T-helper 1 cell treated with Interleukin-12 subunit alpha and Interleukin-12 subunit beta and Interleukin-4 antibody, amounts not matched to agents 30 ng/mL and 1 ng/mL, for 36 hours (primary cell): ENCODE results near the gene CCDC92. TPM values are rescaled to one million over a fixed set of nuclear protein-coding genes. Genes with fewer than 3 reads are reported as not detected.

ENCODE experiments used
- intact Hi-C: fragments of 100-400 bp; cut with micrococcal nuclease; formaldehyde crosslinking; loops from one replicate; pipeline ENCODE4 v1.15.1; 2024
- total RNA-seq: library from RNA; stranded (reverse); gene quantifications from 2 replicates; pipeline ENCODE4 v1.2.3, GENCODE V29; 2022

CCDC92 gene
- total RNA-seq, 1 donor from 2014 or later = 22.3 TPM

DNA sequence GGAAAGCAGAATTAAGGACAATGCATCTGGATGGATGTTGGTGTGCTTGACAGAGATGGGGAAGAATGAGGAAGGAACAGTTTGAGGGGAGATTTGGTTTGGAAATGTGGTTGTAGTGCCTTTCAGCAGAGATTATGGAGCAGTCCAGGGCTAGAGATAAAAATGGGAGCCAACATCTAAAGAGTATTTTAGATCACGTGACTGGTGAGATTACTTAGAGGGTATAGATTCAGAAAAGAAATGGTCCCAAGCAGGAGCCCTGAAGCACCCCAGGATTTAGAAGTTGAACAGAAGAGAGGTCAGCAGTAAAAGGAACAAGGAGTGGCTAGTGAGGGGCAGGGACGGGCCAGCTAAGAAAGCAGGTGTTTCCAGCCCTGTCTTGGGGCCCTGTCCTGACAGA lies 30.0 kb upstream of the CCDC92 start:
- intact Hi-C loops = no loop called here

DNA sequence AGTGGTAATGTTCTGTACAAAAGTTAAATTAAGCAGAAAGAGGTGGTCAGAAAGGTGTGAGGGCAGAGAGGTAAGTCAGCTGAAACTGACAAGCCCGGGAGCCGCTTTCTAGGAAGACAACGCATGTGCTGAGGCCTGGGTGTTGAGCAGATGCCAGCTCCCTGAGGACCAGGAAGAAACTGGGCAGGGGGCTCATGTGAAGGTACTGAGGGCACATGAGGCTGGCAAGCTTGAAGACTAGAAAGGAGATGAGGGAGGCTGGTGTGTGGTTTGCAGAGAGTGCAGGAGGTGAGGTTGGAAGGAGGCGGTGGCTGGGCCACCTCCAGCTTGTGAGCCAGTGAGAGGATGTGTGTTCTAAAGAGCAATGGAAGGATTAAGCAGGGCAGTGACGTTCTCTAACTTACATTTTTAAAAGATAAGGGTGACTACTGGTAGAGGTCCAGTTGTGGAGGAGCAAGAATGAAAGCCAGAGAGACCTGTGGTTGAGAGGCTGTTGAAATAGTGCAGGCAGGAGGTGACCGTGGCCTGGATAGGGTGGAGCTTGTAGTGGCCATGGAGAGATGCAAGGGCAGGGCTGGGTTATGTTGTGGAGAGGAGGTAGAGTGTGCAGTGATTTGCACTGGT lies 29.5 kb upstream of the CCDC92 start:
- intact Hi-C loops = no loop called here

DNA sequence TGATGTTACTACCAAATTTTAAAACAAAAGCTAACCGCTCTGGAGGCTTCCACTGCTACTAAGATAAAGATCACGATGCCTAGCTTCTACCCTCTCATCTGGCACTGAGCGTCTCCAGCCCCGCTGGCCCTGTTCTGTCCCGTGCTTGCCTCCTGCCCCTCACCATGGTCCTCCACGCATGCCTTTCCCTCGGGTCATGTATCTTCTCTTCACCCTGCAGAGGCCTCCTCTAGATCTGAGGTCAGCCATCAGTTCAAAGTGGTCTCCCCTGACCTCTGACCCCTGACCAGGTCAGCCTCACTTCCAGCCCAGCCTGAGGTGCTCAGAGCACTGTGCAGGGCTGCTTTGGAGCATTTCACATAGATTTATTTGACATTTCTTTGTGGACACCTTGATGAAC lies 28.7 kb upstream of the CCDC92 start:
- intact Hi-C loops = no loop called here

DNA sequence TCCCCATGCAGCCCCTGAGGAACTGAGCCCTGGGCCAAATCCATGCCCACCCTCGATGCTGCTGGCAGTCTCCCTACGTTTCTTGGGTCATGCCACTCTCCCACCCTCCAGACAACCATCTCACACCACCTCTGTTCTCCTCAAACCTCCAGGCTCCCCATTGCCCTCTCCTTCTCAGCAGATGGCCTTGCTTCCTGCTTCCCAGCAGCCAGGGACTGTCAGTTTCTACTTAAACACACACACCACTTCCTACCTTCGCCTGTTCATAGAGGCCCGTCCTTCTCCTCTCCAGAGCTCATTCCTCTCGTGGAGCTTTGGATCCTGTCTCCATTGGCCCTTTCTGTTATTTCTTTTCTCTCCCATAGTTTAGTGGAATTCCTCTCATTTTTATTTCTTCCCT lies 27.5 kb upstream of the CCDC92 start:
- intact Hi-C loops = no loop called here

DNA sequence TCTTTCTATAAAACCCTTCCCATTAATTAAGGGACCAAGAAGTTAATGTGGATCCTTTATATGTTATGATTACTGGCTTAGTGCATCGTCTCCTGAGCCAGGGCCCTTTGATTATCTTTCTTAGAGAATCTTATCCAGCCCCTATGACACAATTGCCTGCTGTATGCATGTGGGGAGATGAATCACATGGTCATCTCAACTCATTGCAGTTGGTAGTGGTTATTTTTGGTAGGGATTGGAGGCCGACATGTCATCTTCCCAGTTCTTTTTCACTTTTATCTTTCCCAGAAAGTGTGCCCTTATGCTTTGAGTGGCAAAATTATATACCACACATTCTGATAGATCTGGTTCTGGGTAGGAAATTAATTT lies 26.3 kb upstream of the CCDC92 start:
- intact Hi-C loops = no loop called here

DNA sequence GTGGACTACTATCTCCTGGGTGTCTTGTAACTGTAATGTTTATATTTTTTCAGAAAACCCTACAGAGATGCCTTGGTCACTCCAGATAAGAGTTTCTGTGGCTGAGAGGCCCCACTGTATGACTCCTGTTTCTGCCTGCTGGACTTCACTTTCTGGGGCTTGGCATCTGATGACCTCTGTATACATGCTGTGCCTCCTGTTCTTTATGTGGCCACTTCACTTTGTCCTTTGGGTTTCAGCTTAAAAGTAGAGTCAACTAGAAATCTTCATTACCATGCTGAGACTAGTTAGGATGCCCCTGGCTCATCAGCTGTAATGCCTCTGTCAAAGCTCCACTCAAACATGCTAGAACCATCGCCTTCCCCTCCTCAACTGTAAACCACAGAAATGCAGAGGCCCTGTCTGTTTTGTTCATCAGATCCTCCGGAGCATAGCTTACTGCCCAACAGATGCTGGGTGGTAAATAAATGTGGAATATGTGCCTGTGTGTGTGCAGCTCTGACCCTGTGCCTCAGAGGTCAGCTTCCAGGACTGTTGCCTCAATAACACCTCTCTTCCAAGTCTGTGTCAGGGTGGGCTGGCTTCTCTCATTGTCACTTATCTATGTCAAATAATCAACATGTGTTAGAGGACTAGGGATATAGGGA lies 25.8 kb upstream of the CCDC92 start:
- intact Hi-C loops = no loop called here

DNA sequence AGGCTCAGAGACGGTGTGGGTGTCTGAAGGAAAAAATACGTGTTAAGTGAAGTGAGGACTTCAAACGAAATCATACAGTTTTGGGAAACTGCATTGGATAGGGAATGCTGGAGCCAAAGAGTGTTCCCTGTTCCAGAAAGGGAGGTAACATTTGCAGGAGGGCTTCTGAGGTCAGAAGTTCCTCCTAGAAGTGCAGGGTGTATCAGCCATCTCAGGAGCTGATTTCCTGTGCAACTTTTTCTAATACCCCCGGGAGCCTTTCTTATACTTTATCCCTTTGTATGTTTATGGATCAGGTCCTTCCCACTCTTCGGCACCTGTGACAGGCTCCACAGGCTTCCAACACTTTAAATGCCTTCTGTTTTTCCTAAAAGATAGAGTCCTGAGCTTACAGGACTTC lies 25.3 kb upstream of the CCDC92 start:
- intact Hi-C loops = no loop called here

DNA sequence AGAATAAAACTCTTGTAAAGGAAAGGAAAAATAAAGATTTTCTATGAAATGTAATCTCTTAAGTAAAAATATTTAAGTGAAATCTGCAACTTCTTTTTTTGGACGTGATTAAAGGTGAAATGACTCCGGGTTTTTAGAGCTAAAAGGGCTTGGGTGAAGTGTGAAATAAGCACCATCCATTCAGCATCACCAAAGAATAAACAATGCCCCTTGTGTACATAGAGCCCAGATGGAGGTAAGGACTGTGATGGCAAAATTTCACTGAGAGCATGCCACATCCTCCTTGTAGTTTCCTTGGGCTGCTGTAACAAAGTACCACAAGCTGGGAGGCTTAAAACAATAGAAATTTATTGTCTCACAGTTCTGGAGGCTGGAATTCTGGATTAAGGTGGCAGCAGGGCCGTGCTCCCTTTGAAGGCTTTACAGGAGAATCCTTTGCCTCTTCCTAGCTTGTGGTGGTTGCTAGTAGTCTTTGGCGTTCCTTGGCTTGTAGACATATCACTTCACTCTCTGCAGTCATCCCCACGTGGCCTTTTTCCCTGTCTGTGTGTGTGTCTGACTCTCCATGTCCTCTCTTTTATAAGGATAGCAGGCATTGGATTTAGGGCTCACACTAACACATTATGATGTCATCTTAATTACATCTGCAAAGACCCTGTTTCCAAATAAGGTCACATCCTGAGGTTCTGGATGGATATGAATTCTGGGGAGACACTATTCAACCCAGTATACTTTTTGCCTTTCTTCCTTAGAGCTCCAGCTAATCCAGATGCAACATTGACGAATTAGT lies 24.6 kb upstream of the CCDC92 start:
- intact Hi-C loops = no loop called here

DNA sequence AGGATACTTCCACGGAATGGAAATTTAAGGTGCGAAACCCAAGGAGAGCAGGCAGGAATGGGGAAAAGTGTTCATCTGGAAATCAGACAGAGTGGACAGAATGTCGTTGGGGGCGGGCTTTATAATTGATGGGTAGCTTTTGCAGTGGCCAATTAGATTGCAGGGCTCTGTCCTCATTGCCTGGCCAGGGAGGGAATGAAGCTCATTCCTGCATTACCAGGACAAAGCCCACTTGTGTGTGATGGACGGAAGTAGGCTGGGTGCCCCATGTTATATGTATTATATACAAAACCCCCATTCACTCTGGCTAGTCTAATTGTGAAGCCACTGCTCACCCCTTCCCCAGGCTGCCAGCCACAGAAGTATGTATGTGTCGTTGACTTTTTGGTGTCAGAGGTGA lies 23.9 kb upstream of the CCDC92 start:
- intact Hi-C loops = no loop called here

DNA sequence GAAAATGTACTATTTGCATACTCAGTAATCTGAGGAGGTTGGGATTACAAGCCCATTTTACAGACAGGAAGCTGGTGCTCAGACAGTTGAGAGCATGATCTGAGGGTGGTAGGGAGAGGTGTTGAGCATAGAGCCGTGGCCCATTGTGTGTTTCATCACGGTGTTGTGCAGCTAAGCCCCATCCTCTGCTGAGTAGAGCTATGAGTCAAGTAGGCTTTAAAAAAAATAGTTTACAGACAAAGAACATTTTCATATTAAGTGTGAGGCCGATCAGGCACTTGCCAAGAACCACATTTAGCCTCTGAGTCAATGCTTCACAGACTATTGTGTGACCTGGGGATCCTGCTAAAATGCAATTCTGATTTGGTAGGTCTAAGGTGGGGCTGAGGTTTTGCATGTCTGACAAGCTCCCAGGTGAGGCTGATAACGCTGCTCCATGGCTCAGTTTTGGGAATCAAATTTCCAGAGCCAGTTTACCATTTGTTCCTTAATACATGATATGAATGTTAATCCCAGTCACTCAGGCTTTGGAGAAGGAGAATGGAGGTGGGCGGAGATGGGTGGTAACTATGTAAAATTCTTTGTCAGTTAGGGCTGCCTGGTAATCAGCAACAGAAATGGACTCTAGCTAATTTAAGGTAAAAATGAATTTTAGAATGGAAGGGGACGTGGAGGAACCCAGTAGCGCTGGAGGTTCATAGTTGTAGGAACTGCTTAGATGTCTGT lies 22.6 kb upstream of the CCDC92 start:
- intact Hi-C loops = no loop called here

DNA sequence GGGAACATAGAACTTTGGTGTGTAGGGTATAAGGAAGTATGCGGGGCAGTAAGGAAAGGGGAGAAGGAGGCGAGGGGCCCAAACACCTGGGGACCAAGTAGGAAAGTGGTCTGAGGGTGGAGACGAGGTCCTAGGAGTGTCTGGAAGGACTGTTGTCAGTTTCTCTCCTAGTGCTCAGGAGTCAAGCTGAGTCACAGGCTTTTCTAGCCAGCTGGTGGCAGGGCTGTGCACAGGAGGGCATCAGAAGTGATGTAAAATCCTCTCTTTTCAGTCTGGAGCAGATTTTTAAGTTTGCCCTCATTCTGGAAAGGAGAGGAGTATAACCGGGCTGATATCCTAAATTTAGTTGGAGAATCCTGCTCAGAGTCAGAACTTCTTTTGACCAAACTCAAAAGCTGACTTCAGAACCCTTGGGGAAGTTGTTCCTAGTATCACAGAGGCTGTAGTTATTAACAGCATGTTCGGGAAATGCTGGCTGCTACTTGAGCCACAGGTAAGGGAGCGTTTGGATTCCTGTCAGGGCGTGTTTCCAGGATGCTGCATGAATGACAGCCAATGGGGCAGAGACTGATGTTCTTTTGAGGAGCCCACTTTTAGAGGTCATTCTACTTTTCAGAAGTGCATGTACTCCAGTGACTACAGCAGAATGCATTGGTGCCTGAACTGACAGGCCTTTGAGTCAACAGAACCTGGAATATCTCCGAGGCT lies 19.6 kb upstream of the CCDC92 start:
- intact Hi-C loops = no loop called here

DNA sequence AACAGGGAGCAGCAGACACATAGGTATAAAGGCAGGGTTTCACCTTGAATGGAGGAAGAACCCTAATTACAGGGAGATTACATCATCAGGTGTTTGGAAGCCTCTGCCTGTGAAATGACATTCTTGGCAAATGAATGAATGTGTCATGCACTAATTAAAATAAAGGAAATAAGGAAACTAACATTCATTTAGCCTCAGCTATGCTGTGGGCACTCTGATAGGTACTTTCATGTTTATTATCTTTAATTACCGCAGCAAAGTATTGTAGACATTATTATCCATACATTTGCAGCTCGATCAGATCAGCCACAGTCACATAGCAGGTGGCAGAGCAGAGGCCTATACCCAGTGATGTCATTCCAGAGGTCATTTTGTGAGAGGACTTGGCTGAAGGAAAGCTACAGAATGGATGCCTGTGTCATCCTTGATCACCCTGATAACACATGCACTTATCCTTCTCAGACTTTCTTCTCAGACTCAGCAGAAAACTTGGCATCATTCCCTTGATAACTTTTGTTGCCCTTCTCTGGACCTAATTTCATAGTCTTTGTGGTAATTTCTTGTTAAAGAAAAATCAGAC lies 18.8 kb upstream of the CCDC92 start:
- intact Hi-C loops = no loop called here

DNA sequence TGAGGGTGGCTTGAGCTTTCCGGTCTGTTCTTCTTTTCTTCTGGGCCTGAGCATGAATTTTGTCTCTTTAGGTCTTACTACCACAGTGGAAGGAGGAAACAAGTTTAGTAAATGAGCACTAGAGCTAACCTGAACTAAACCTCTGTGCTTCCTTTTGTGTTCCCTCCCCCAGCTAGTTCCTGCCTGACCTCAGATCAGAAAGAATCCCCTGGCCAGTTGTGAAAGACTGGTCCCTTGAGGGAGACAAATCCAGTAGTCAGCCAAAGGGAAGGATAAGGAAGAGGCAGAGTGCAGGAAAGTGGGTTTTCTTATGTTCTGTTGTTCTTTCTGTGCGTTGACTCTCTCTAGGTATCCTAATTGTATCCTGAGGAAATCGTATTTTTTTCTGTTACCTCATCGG lies 17.9 kb upstream of the CCDC92 start:
- intact Hi-C loops = no loop called here

DNA sequence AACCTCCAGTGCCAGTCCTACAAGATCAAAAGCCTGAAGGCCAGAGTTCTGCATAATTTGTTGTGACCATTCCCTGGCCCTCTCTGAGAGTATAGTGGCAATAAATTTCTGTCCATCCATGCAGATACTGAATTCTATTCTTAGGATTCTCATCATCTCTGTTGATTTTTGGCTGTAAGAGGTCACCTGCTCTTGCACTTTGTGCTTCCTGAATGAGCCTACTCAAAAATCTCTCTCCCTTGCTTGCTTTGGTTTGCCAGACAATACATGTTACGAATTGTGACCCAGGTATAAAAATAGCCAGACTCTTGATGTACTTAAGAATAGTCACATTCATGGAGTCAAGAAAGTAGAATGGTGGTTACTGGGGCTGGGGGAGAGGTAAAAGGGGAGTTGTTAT lies 17.1 kb upstream of the CCDC92 start:
- intact Hi-C loops = no loop called here

DNA sequence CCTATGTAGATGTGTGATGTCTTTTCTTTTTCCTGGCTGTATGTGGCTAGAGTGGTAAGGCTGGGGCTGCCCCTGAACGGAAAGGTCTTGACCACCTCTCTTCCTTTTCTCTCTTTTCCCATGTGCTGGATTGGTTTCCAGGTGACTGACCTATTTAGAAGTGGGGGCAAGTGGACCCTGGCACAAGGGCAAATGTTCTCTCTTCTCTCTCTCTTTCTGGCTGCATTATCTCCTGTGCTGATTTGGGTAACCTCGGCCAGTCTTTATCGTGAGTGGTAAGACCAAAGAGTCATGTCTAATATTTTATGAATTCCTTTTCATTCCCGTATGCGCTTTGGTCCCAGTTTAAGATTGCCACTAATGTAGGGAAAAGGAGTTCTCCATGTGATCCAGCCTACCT lies 16.5 kb upstream of the CCDC92 start:
- intact Hi-C loops = no loop called here

DNA sequence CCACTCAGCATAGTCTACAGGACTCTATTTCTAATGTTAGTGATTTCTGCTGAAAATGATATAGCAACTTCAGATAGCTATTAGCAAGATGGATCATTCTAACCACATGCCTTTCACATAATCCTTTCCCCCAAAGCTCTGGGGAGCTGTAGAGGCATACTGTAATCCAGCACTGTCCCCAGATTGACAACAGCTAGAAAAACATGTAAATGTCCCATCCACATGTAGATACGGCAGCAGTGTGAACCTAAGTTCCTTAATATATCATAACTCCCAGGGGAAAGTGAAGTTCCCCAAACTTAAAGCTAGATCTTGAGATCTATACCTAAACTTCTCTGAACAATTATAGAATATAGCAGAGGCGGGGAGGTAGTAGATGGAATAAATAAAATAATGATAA lies 14.4 kb upstream of the CCDC92 start:
- intact Hi-C loops = no loop called here

DNA sequence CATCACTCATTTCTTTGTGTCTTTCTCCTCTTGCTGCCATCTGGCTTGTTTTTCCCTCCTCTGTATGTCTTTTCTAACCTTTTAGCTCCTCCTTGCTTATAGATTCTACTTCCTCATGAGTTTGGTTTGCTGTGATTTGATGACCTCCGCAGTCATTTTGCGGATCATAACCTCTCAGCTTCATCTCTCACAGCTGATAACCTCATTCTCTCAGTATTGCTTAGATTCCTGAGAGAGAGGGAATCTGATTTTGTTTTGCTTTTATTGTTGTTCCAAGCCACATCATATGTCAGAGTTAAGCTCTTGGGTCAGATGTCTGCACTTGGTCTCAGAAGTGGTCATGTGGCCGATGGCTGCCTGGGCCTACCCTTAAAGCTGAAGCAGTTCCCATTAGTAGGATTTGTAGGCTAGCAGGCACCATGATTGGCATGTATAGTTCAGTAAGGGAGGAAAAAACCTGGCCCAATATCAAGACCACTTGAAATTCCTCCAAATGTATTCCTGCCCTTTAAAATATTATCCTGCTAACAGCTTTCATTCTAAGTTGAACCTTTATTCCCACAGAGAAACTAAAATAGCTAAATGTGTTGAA lies 13.8 kb upstream of the CCDC92 start:
- intact Hi-C loops = no loop called here

DNA sequence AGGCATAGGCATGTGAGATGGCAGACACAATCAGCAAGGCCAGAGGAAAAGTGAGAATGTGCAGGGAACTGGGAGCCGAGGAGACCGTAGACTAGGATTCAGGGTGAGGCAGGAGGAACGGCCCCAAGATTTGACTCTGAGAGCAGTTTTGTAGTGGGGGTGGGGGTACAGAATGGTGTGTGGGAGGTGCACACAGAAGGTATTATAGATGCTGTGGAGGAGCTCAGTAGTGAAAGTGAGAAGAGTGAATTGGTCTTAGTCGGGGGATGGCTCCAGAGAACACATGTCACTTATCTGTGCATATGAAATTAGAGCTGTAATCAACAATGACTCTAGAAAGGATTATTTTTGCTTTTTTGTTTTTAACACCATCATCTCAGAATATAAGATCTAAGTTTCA lies 12.3 kb upstream of the CCDC92 start:
- intact Hi-C loops = loop anchor here (1.0 to 5.0 kb wide), 3 partner anchors 80 to 184 kb away; no protein-coding TSS in a partner anchor

DNA sequence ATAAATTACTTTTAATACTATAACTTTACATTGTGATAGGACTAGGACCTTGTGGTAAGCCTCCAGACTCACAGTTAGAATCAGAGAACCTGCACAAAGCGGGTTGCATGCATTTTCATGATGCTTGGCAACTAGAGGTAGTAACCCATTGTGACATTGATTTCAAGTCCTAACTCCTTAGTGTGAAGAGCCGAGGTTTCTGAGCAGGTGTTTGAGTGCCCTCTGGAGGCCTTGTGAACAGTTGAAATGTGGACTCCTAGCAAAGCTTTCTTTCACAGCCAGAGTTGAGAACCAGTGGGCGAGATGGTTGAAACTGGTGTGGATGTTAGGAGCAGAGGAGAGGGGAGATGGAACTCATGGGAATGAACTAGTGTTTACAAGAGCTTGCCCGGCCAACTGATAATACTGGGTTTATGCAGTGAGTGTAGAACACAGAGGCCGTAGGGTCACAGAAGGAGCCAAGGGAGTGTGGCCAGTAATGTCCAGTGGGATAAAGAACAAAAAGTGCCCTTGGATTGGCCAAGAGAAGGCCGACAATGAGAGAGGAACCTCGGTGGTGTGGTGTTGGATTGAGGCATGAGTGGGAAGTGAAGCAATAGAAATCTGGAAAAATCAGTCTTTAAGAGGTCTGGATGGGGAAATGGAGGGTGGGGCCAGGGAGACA lies 11.3 kb upstream of the CCDC92 start:
- intact Hi-C loops = loop anchor here (1.0 to 5.0 kb wide), 3 partner anchors 79 to 183 kb away; no protein-coding TSS in a partner anchor

DNA sequence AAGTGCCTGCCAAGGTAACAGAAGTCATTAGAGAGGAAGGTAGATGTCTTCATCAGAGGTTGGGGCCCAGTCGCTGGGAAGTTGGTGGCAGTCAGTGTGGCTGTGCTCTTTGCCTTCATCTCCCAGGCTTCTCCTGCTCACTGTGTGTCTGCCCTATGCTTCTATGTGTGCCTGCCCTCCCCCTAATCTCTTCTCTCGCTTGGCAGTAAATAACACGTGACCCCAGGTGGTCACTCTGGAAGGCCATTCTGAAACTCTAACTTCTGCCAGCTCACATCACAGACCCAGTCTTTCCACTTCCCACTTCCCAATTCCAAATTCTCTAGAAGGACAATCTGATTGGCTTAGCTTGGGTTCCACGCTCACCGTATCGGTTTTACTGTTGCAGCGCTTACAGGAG lies 9.6 kb upstream of the CCDC92 start:
- intact Hi-C loops = loop anchor here (5.0 kb wide), 1 partner anchor 140 kb away; no protein-coding TSS in a partner anchor
